ENCODE measurements around the gene DSCAM.

DNA sequence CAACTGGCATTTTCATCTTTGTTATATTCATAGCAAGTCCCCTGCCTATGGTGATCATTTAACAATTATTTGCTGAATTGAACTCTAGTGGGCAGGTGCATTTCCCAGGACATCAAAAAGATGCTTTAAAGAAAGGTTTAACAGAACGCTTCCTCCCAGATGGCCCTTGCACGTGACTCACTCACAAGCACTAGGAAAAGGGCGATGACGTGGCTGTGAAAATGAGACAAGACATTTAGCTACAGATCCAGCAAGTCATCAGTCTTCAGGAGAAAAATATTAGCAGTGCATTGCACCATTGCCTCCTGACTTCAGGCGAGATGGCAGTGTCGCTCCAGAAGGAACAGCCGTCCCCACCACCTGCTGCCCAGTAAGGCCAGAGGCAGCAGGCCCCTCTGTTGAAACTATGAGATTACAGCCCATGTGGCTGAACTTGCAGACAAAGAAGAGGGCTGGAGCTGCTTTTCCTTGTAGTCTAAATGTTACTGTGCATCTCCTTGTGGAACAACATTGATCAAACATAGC is 37.2 kb downstream of the DSCAM start:
- TF ChIP-seq POLR2A (IDR thresholded peaks at IDR 0.05) (no peak), POLR2AphosphoS5 (IDR thresholded peaks at IDR 0.05) (no peak)
- TF ChIP-seq, protein P1, sequence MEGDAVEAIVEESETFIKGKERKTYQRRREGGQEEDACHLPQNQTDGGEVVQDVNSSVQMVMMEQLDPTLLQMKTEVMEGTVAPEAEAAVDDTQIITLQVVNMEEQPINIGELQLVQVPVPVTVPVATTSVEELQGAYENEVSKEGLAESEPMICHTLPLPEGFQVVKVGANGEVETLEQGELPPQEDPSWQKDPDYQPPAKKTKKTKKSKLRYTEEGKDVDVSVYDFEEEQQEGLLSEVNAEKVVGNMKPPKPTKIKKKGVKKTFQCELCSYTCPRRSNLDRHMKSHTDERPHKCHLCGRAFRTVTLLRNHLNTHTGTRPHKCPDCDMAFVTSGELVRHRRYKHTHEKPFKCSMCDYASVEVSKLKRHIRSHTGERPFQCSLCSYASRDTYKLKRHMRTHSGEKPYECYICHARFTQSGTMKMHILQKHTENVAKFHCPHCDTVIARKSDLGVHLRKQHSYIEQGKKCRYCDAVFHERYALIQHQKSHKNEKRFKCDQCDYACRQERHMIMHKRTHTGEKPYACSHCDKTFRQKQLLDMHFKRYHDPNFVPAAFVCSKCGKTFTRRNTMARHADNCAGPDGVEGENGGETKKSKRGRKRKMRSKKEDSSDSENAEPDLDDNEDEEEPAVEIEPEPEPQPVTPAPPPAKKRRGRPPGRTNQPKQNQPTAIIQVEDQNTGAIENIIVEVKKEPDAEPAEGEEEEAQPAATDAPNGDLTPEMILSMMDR (IDR thresholded peaks at IDR 0.05), result no peak
